DND-41 (cell line): ENCODE results near the gene ANO3.
A peak's percentile ranks its signal among the peaks of the same experiment; 100 is the strongest.

Source experiments
- ATAC-seq: fragments of 200-7000 bp; cut with Tn5 transposase; 3 replicates; pipeline ENCODE4 v1.9.1; 2021; ENCODE audit warnings: low read depth; ENCODE audit not compliant: insufficient read depth
- DNase-seq: peaks from one replicate; pipeline ENCODE4 v3.0.0-alpha.2; 2020
- H2AFZ ChIP-seq: 2 replicates; pipeline ENCODE4 v1.6.0; 2012; ENCODE audit warnings: low read depth, low read length
- H3K27ac ChIP-seq: 2 replicates; pipeline ENCODE4 v1.5.1; 2012; ENCODE audit warnings: low read length, inconsistent platforms
- H3K27me3 ChIP-seq: fragments of 200-600 bp; sonication (generic); 2 replicates; pipeline ENCODE4 v1.6.0; 2012; ENCODE audit warnings: low read length, mild to moderate bottlenecking, inconsistent platforms; ENCODE audit not compliant: insufficient read depth, poor library complexity
- H3K36me3 ChIP-seq: 2 replicates; pipeline ENCODE4 v1.5.1; 2012; ENCODE audit warnings: low read length, inconsistent platforms; ENCODE audit not compliant: insufficient read depth
- H3K4me1 ChIP-seq: 2 replicates; pipeline ENCODE4 v1.5.1; 2012; ENCODE audit warnings: mild to moderate bottlenecking, low read length; ENCODE audit not compliant: insufficient read depth
- H3K4me2 ChIP-seq: 2 replicates; pipeline ENCODE4 v1.6.0; 2012; ENCODE audit warnings: mild to moderate bottlenecking, moderate library complexity, low read length, inconsistent platforms; ENCODE audit not compliant: insufficient read depth
- H3K4me3 ChIP-seq, 2 experiments: fragments of 200-600 bp in 1 of 2; shearing (Covaris generic) in 1 of 2; 2 replicates each; pipeline ENCODE4 v1.5.1; 2012 to 2016; ENCODE audit warnings: inconsistent platforms in 2 of 2, low read length in 2 of 2, mild to moderate bottlenecking in 2 of 2, low read depth in 1 of 2, moderate library complexity in 1 of 2
- H3K79me2 ChIP-seq: 2 replicates; pipeline ENCODE4 v1.6.0; 2012; ENCODE audit warnings: low read length, inconsistent platforms; ENCODE audit not compliant: insufficient read depth
- H3K9ac ChIP-seq: 2 replicates; pipeline ENCODE4 v1.6.0; 2012; ENCODE audit warnings: low read depth, mild to moderate bottlenecking, inconsistent platforms, low read length, moderate library complexity
- H3K9me3 ChIP-seq: 2 replicates; pipeline ENCODE4 v1.5.1; 2012; ENCODE audit warnings: low read length, moderate library complexity, mild to moderate bottlenecking, inconsistent platforms; ENCODE audit not compliant: insufficient read depth, severe bottlenecking
- H4K20me1 ChIP-seq: 2 replicates; pipeline ENCODE4 v1.6.0; 2012; ENCODE audit warnings: low read length; ENCODE audit not compliant: insufficient read depth
- CTCF ChIP-seq: IDR thresholded peaks from 2 replicates; pipeline ENCODE4 v1.5.1; 2012; ENCODE audit warnings: borderline replicate concordance, low read length, moderate library complexity, mild to moderate bottlenecking; ENCODE audit not compliant: poor library complexity, severe bottlenecking; ENCODE audit errors: extremely low read depth
- EZH2 ChIP-seq: IDR thresholded peaks from 3 replicates; pipeline ENCODE4 v1.6.1; 2012; ENCODE audit warnings: borderline replicate concordance, low read depth, mild to moderate bottlenecking, moderate library complexity, low read length, inconsistent platforms; ENCODE audit not compliant: severe bottlenecking

ANO3 gene

GRCh38 chr11:26549176-26549575 lies 217.2 kb downstream of the ANO3 start:
- ATAC-seq: no peak

GRCh38 chr11:26550022-26550421 lies 218.1 kb downstream of the ANO3 start:
- no peak overlapping the region for H3K27ac ChIP-seq
- no peak overlapping the region for H3K4me3 ChIP-seq
- no peak overlapping the region for H3K4me2 ChIP-seq
- H3K9me3 ChIP-seq: no peaks in the 10 kb centered on the region
- no peaks in the 10 kb centered on the region for H3K79me2 ChIP-seq
- ATAC-seq (no peak), DNase-seq (no peak)
- no peak overlapping the region for H2AFZ ChIP-seq
- H3K27me3 ChIP-seq: no peaks in the 10 kb centered on the region
- no peaks in the 10 kb centered on the region for H3K4me1 ChIP-seq
- no peaks in the 10 kb centered on the region for H4K20me1 ChIP-seq
- H3K36me3 ChIP-seq: no peaks in the 10 kb centered on the region
- TF ChIP-seq CTCF: no peak
- H3K9ac ChIP-seq: no peak overlapping the region

More at GRCh38 chr11:26549176-26549575, 217.2 kb downstream of the ANO3 start:
- no peak overlapping the region for H3K27ac ChIP-seq
- H4K20me1 ChIP-seq: no peaks in the 10 kb centered on the region
- no peaks in the 10 kb centered on the region for H3K4me1 ChIP-seq
- H3K27me3 ChIP-seq: no peaks in the 10 kb centered on the region
- H3K4me2 ChIP-seq: no peak overlapping the region
- H3K79me2 ChIP-seq: no peaks in the 10 kb centered on the region
- H3K36me3 ChIP-seq: no peaks in the 10 kb centered on the region
- TF ChIP-seq EZH2 (no peak), CTCF (no peak)
- no peak overlapping the region for H3K4me3 ChIP-seq
- no peaks in the 10 kb centered on the region for H3K9me3 ChIP-seq
- DNase-seq: no peak
- H3K9ac ChIP-seq: no peak overlapping the region
- no peak overlapping the region for H2AFZ ChIP-seq

- peak; percentile 34 for TF ChIP-seq CTCF
- TF ChIP-seq EZH2: no peak
- Histone ChIP-seq H2AFZ (no peak overlapping the region), H3K4me2 (no peak overlapping the region), H4K20me1 (no peaks in the 10 kb centered on the region), H3K27ac (no peak overlapping the region), H3K9ac (no peak overlapping the region), H3K36me3 (no peaks in the 10 kb centered on the region), H3K4me1 (no peaks in the 10 kb centered on the region), H3K27me3 (no peaks in the 10 kb centered on the region), H3K9me3 (no peaks in the 10 kb centered on the region), H3K79me2 (no peaks in the 10 kb centered on the region), H3K4me3 (no peak overlapping the region)
- ATAC-seq (no peak), DNase-seq (no peak)
Observed at GRCh38 chr11:26551186-26551801, 219.4 kb downstream of the ANO3 start.

- H3K9me3 ChIP-seq: no peaks in the 10 kb centered on the region
- H3K9ac ChIP-seq: no peak overlapping the region
- no peaks in the 10 kb centered on the region for H3K36me3 ChIP-seq
- no peak overlapping the region for H3K4me2 ChIP-seq
- ATAC-seq: no peak
- H3K79me2 ChIP-seq: no peaks in the 10 kb centered on the region
- no peaks in the 10 kb centered on the region for H3K27me3 ChIP-seq
- TF ChIP-seq CTCF (no peak), EZH2 (no peak)
- H2AFZ ChIP-seq: no peak overlapping the region
- no peak for DNase-seq
- H3K27ac ChIP-seq: no peak overlapping the region
- H4K20me1 ChIP-seq: no peaks in the 10 kb centered on the region
- H3K4me3 ChIP-seq: no peak overlapping the region
- no peaks in the 10 kb centered on the region for H3K4me1 ChIP-seq
Observed at GRCh38 chr11:26553182-26553581, 221.3 kb downstream of the ANO3 start.
